ENCODE results near the gene LAMTOR1.
A peak's percentile ranks its signal among the peaks of the same experiment; 100 is the strongest.

The LAMTOR1 gene

GRCh38 chr11:72080326-72081183 is 22.5 kb downstream of the LAMTOR1 start, which contains the start of the genes LRRC51 and NUMA1:
Gene LRRC51 (plus strand): TSS chr11:72080850. CDS start chr11:72089084, 8,234 bp downstream.
Gene NUMA1 (minus strand): TSS chr11:72080542. CDS start chr11:72035943, 44,599 bp downstream.
- DNase-seq = peak; percentile 99

- no peak for DNase-seq
Measured at GRCh38 chr11:72079819-72080325, 23.2 kb downstream of the LAMTOR1 start.

GRCh38 chr11:72078477-72078876 is 24.6 kb downstream of the LAMTOR1 start:
- no peak for DNase-seq

- DNase-seq = no peak
Measured at GRCh38 chr11:72075756-72076155, 27.3 kb downstream of the LAMTOR1 start.

- peak; percentile 14 for DNase-seq
Measured at GRCh38 chr11:72075109-72075508, 28.0 kb downstream of the LAMTOR1 start.

GRCh38 chr11:72072348-72072747 is 30.7 kb downstream of the LAMTOR1 start:
- peak; percentile 30 for DNase-seq

- DNase-seq = no peak
Measured at GRCh38 chr11:72070491-72070890, 32.6 kb downstream of the LAMTOR1 start.

- DNase-seq = no peak
Measured at GRCh38 chr11:72069787-72070251, 33.3 kb downstream of the LAMTOR1 start.

- DNase-seq = no peak
Measured at GRCh38 chr11:72069200-72069599, 33.9 kb downstream of the LAMTOR1 start.

GRCh38 chr11:72067676-72068075 is 35.4 kb downstream of the LAMTOR1 start:
- DNase-seq = no peak

- DNase-seq = no peak
Measured at GRCh38 chr11:72067266-72067665, 35.8 kb downstream of the LAMTOR1 start.

GRCh38 chr11:72066855-72067254 is 36.2 kb downstream of the LAMTOR1 start:
- no peak for DNase-seq

GRCh38 chr11:72061739-72062396 is 41.2 kb downstream of the LAMTOR1 start:
- DNase-seq = no peak

- no peak for DNase-seq
Measured at GRCh38 chr11:72058416-72059034, 44.6 kb downstream of the LAMTOR1 start.

- no peak for DNase-seq
Measured at GRCh38 chr11:72048766-72049460, 54.2 kb downstream of the LAMTOR1 start.

Measured in CD4-positive, alpha-beta T cell treated with Interleukin-17A for 4 hours (primary cell).